EH (cell line): ENCODE data around the gene NUB1.

Experiments used
- DNase-seq: peaks from one replicate; pipeline ENCODE4 v3.0.0-alpha.2; 2015; ENCODE audit warnings: low read depth

Gene NUB1

DNA sequence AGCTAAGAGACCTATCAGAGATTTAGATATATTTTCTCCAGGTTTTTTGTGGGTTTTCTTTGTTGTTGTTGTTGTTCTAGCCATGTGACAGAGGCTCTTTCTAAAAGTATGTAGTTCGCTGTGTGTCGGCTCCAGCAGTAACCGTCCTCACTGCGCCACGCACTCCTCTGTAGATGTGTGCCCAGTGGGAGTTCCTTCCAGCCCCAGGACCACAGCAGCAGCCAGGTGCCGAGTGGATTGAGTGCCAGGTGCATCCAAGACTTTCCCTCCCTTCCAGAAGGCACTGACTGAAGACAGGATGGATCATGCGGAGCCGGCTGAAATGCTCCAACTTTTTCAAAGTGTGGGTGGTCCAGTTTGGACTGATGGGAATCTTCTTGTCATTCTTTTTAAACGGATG, 36.4 kb downstream of the NUB1 start:
- DNase-seq, result no peak

DNA sequence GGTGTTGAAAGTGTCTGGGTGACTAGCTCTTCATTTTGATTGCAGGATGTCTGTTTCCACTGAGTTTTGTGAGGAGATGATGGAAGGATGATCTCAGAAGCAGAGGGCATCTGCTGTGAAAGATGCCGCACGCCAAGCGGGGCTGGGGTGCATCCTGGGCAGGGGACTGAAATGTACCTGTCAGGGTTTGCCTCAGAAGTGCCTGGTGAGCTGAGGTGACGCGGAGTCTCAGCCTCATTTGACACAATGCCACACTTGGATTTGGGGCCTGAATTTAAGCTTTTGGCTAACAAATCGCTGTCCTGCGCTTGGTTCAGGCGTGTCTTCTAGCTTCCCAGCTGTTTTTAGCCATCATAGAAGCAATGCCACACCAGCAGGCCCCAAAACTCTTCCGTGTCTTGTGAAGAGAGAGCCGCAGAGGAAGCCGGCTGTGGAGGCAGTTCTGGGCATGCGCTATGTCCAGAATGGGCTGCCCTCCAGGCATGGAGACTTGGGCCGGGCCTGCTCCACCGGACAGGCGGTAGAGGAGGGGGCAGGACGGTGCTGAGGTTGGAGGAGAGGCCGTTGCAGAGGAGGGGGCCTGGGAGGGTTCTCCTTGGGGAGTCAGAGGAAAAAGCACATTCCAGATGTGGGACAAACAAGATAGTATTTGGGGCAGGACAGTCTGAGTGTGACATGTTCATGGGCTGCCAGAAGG, 37.0 kb downstream of the NUB1 start:
- DNase-seq, result no peak

DNA sequence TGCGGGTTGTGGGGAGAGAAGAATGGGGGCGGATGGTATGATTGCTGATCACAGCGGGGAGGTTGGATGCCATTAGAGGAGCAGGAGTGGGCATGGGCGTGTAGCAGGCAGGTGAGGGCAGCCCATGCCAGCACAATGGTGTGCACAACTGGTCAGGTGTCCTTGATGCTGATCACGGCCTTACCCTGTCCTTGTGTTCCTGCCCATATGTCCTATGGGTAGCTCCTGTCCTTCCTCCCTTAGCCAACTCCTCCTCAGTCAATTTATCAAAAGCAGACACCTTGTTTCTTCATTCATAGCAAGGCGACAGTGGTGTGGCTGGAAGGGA, 37.5 kb downstream of the NUB1 start:
- no peak for DNase-seq

DNA sequence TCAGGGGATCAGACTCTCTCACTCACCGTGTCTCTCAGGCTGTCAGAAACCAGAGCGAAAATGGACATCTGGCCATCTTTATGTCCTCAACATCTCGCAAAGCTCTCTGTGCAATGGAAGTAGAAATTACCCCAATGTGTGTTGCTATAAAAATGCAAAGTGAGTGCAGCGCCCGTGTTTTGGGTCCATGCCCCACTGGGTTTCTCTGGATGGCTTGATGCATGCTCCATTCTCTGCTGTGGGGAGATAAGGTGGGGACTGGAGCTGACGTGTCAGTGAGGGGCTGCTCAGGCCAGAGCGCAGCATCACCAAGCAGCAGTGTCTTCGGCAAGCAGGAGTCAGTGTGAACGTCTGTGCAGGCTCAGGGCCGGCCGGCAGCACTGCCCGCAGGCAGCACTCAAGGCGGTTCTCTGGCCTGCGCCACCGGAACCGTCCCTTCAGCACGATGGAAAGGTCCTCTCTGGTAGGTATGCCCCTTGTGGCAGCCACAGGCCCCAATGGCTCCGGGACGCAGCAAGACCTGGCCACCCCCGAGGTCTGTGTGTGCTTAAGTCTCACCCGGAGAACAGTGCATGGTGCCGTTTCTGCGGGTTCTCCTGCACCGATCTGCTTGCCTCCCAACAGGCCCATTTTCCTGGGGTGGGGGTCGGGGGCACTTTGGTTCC, 38.1 kb downstream of the NUB1 start:
- no peak for DNase-seq

DNA sequence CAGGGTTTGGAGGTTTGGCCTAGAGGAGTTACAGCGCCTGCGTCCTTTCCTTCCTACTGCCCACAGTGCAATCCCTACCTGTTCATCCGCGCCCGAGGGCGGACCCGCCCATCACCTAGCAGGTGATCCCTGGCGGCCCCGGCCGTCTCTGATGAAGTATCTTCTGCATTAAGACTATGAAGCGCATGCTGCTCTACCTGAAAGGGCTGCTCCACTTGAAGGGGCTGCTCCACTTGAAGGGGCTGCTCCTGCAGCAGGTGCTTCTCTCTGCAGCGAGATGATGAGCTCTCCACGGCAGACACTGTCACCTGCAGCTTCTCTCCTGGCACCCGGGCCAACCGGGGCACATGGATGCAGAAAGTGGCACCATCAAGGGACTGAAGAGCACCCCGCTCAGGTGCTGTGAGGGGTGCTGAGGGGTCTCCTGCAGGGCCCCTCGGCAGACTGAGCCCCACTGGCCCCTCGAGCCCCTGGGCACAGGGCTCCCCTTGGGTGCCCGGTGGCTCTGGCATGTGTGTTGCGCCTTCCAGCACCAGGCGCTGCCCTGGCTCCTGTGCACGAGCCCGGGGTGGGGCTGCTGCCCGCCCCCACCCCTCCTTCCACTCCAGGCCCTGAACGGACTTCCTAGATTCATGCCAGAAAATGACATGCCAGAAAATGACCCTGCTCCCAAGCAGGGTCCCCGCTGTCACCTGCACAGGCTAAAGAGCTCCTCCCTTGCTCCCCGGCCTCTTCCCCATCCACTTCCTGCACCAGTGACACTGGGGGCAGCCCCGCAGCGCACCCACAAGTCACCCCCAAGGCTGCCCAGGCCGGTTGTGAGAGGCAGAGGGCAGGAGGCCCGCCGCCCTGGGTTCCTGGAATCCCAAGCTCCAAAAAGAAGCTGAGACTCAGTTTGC, 38.8 kb downstream of the NUB1 start:
- DNase-seq, result no peak

DNA sequence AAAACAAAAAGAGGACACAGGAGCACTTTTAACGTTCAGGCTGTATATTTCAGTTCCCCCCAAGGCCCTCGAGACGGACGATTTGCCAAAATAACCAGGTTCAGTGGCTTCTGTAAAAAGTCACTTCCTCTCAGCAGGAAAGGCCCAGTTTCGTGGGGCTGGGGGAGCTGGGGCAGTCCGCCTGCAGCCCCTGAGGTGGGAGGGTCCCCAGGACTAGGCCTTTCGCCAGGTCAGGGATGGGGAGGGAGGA, 39.4 kb downstream of the NUB1 start:
- DNase-seq, result no peak

DNA sequence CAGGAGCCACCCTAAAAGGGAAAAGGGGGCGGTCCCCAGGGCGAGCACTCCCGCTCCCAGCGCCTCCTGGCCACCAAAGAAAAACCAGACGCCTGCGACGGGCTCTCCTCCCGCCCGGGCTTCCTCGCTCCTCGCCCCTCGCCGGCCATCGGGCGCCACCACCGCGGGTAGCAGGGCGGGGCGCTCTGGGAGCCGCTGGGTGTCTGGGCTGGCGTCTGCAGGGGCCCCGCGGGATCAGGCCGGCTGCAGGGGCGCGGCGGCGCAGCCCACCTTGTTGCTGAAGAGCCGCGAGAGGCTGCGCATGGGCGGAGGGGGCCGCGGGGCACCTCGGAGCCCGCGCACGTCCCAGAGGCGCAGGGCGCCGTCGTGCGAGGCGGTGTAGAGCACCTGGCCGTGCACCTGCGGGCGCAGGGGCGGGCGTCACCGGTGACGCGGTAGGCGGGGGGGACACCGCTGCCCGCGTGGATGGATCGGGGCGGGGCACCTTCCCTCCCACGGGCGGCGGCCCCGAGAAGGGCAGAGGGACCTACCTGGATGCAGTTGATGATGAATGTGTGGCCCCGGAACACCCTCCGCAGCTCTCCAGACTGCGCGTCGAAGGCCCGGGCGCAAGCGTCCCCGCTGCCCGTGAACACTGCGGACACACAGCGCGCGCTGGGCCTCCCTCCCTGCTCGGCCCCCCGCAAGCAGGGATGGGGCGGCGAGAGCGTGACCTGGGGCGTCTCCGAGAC, 39.9 kb downstream of the NUB1 start:
- DNase-seq, result no peak

DNA sequence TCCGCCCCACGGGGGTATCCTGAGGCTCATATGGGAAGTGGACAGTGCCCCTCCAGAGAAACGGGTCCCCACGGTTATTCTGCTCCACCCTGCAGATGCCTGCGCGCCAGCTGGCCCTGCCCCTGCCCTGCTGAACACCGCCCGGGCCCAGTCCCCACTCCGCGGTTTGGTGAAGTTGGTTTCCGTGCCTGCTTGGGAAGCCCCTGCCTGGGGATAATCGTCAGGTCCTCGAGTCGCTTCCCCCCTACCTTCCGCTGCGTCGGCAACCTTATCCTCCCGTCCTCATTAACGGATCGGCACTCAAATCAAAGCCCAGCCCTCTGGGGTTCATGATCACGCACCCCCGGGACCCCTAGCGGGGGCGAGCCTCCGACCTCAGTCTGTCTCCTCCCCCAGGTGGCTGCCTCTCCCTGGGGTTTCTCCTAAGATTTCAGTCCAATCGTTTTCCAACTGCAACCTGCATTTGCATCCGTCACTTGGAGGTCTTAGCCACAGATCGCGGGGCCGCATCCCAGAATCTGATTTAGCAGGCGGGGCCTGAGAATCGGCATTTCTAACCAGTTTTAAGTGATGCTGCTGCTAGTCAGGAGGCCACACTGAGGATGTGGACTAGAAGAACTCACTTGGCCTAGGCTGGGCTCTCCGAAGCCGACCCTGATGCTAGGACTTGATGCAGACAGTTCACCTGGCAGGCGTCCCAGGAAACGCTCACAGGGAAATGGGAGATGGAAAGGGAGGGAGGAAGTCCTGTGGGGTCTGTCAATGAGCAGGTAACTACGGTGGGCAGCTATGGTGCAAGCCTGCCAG, 40.7 kb downstream of the NUB1 start:
- DNase-seq, result no peak

DNA sequence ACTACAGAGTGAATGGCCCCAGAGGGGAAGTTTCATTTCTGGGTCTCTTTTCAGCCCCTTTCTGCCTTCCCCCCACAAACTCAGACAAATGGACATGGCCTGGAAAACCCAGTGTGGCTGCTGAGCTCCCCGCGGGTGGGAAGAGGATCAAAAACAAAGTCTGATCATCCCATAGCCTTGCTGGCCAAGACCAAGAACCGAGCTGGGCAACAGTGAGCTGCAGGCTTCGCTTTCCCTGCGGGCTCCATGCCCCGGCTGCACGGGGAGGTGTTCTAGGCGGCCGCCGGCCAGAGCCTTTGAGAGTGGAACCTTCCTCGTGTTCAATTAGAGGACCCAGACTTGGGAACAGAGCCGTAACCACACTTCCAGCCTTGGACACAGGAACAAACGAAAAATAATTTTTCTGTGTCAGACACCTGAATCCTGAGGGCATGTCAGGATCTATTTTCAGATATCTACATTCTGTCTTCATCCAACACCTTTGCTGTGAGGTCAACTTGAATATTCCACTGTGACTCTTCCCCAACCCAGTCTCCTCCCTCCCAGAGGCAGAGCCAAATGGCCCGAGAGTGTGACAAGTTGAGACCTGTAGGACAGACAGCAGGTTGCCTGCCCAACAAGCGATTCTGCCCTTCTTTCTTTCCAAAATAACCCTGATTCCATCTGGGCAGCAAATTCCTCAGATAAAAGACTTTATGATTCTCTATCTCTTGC, 42.2 kb downstream of the NUB1 start:
- DNase-seq, result no peak

DNA sequence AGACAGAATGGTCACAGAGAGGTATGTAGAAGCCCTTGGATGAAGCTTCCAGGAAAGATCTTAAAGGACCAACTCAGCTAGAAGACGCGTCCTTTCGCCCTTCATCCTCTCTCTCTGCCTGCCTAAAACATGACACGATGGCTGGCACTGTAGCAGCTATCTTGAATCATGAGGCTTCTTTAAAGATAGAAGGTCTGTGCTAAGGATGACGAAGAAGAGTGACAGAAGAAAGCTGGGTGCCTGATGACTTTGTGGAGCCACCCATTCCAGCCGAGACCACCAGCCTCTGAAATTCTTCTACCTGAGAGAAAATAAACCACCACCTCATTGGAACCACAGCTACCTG, 42.7 kb downstream of the NUB1 start:
- DNase-seq, result no peak

DNA sequence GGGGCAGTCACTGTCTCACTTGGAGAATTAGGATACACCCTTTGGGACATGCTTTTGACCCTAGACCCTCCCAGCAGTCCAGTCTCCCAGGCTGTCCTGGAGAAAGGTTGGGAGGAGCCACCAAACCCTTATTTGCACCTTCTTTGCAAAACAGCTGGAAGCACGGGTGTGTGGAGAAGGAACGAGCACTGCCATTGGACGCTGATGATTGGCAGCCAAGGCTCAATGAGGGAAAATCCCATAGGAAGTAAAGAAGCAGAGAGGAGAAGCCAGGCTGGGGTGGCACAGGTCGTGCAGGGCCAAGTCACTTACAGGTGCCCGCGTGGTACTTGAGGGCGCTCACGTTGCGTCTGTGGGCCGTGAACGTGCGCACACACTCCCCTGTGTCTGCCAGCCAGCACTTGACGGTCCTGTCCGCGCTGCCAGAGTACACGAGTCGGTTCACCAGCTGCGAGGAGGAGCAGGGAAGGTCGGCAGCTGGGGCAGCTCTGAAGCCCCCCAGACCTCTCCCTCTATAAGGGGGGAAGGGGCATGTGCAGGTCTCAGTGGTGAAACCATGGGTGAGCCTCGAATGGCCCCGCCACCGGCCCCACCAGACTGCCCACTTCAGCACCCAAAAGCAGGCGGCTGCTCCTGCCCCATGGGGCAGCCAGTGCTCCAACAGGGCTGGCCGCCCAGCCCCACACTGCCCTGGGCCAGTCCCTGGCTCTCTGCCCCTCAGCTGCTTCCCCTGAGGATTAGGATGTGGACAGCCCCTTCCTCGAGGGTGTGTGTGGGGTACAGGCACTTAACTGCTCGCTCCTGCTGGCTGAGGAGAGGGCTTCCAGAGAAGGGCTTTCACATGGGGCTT, 43.4 kb downstream of the NUB1 start:
- DNase-seq, result no peak

DNA sequence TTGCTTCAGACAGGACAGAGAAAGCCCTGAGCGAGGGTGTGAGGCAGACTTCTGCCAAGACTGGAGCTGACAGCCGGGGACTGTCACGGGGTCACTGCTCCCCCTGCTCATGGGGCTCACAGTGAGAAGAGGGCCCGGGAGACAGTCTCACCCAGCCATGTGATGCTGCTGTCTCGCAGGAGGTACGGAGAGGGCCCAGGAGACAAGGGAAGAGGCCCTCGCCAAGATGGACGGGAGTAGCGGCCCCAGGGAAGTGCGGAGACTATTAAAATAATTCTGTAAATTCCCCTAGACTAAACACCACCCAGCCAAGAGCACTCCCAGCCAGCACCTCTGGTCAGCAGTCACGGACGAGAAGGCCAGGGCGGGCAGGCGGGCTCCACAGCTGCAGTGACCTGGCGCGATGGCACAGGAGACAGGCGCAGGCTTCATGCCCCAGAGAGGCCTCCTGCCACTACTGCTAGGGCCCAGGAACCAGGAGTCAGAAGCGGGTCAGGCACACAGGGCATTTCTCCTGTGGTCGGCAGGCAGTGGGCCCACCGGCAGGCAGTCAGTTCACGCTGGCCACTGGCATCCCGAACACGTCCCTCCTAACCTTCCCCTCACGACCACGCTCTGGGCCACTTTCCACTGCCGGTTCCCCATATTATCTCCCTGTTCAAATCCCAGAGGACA, 44.2 kb downstream of the NUB1 start:
- no peak for DNase-seq

DNA sequence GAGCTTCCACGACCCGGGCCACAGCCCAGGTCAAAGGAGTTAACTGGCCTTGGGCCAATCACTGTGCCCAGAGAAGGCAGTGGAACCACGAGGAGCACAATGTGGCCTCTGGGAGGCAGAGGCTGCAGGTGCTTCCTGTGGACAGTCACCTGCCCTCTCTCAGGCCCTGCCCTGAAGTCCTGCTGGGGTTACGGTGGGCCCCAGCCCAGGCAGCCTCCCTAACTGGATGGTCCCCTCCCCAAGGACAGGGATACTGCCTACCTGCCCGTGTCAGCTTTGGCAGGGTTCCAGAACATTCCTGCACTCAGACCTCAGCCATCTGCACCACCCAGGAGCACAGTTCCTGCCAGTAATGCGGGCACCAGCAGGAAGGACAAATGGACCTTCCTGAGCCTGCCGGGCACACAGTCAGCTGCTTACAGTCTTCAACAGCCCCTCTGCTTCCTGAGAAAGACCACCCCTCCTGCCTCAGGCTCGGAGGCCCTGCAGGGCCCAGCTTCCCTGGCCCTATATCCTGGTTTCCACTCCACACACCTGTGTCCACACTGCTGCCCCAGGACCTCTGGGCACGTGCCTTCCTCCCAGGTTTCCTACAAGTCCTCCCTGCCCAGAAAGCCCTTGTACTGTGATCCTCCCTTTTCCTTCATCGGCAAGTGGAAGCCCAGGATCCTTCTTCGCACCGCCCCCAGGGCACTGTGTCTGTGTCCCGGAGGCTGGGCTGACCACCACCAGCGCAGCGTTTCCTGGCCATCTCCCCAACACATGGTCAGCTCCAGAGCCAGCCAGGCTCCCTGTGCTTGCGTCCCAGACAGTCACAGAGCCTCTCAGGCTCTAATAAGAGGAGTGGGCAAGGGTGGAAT, 44.9 kb downstream of the NUB1 start:
- no peak for DNase-seq

DNA sequence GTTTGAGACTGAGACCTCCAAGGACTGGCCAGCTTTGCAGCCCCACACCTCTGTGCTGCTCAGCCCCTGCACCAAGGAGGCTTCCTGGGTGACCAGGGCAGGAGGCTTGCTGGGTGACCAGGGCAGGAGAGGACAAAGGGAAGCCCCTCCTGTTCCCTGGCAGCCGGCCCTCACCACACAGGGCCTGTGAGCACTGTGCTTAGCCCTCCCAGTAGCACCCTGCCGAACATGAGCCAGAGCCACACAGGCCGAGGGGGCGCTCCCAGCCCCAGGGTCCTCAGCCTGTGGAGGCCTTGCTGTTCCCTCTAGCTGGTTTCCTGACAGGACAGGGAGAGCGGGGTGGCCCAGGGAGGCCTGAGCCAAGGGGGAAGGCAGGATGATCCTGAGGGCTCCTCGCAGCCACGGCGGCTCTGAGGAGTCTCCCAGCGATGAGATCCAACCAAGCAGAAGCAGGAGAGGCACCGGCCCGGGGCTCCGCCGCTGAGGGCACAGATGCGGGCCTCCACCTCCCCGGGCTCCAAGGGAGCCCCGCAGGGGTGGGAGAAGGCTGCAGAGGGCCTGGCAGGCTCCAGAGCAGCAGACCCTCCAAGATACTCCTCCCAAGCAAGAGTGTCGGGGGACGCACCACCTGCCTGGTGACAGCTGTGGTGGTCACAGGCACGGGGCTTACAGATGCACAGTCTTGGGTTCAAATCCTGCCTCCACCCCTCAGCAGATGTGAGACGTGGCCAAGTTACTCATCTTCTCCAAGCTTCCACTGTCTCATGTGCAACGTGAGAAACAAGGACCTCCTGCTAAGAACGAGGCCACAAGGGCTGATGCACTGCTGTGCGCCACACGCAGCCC, 45.8 kb downstream of the NUB1 start:
- DNase-seq, result no peak

DNA sequence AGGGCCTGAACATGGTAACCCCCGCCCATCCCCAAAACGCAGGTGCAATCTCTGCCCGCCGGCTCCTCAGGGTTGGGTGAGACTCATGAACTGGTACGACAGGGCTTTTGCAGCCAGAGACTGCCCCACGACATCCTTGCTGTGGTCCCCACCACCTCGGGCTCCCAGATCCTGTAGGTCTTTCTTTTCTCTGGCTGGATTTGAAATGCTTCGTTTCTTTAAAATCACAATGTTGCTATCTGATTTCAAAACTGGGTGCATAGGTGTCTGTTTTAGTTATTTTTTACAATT, 46.3 kb downstream of the NUB1 start:
- DNase-seq, result no peak

DNA sequence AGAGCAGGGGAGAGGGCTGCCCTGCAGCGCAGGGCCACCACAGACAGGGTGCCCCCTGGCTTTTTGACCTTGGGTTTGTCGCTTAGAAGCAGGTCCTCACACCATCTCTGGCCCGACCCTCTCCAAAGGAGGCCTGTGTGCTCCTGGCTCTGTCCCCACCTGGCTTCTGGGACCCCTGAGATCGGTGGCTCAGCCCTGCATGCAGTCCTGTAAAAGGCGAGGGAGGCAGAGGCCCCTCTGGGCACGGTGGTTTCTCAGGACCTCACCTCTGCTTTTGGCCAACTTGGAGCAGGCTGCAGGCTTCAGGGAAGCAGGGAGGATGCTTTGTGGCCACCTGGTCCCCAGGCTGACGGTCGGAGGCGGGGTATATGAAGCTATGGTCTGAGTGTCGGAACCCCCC, 46.8 kb downstream of the NUB1 start:
- DNase-seq, result no peak

DNA sequence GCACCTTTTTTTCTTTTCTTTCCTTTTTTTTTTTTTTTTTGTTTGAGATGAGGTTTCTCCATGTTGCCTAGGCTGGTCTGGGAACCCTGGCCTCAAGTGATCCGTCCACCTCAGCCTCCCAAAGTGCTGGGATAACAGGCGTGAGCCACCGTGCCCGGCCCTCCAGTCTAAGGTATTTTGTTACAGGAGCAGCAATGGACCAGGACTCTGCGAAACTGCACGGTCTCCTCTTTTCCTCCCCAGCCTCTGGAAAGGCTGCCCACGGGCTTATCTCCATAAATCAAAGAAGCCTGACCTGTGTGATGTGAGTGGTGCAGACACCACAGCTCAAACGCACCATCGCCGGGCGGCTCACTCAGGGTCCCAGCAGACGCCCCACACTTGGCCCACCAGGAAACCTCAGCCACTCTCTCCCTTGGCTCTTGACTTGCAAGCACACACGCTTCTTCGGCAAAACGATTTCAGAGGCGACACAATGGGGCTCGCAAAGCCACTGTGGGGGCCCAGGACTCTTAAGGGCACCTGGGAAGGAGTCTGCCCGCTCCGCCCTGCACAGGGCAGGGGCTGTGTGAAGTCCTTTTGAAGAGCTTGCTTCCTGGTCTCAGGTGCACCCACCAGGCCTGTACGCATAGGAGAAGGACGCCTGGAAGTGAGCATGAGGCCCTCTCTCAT, 47.6 kb downstream of the NUB1 start:
- no peak for DNase-seq
